IPS-15b (cell line): Measurements from ENCODE around the gene SNX15.

Experiments
- H3K27me3 ChIP-seq: one replicate; pipeline ENCODE4 v1.6.1; 2013; ENCODE audit warnings: low read length; ENCODE audit not compliant: control insufficient read depth, insufficient read depth
- H3K36me3 ChIP-seq: one replicate; pipeline ENCODE4 v1.6.1; 2013; ENCODE audit warnings: low read length; ENCODE audit not compliant: control insufficient read depth, insufficient read depth
- H3K4me1 ChIP-seq: one replicate; pipeline ENCODE4 v1.6.1; 2013; ENCODE audit warnings: mild to moderate bottlenecking, low read length; ENCODE audit not compliant: control insufficient read depth, insufficient read depth
- H3K4me3 ChIP-seq: one replicate; pipeline ENCODE4 v1.5.1; 2013; ENCODE audit warnings: low read depth, low read length
- H3K9ac ChIP-seq: one replicate; pipeline ENCODE4 v1.6.1; 2013; ENCODE audit warnings: low read depth, mild to moderate bottlenecking, low read length
- H3K9me3 ChIP-seq: one replicate; pipeline ENCODE4 v1.6.1; 2013; ENCODE audit warnings: mild to moderate bottlenecking, low read length; ENCODE audit not compliant: control insufficient read depth, insufficient read depth

Gene SNX15

GRCh38 chr11:65059523-65059922, 32.3 kb downstream of the SNX15 start:
- Histone ChIP-seq H3K36me3 (no peaks in the 10 kb centered on the region), H3K4me3 (no peak overlapping the region), H3K4me1 (no peaks in the 10 kb centered on the region), H3K9me3 (no peaks in the 10 kb centered on the region), H3K9ac (no peak overlapping the region), H3K27me3 (no peaks in the 10 kb centered on the region)

- Histone ChIP-seq H3K4me1 (no peaks in the 10 kb centered on the region), H3K36me3 (no peaks in the 10 kb centered on the region), H3K4me3 (no peak overlapping the region), H3K9ac (no peak overlapping the region), H3K27me3 (no peaks in the 10 kb centered on the region), H3K9me3 (no peaks in the 10 kb centered on the region)
These were observed 33.0 kb downstream of the SNX15 start for GRCh38 chr11:65059959-65060824.

- no peaks in the 10 kb centered on the region for H3K36me3 ChIP-seq
- no peaks in the 10 kb centered on the region for H3K9me3 ChIP-seq
- no peak overlapping the region for H3K9ac ChIP-seq
- no peak overlapping the region for H3K4me3 ChIP-seq
- H3K27me3 ChIP-seq = no peaks in the 10 kb centered on the region
- no peaks in the 10 kb centered on the region for H3K4me1 ChIP-seq
These were observed 33.7 kb downstream of the SNX15 start for GRCh38 chr11:65060913-65061408.

GRCh38 chr11:65063532-65063931, 36.3 kb downstream of the SNX15 start:
- no peaks in the 10 kb centered on the region for H3K36me3 ChIP-seq
- peaks cover 7% of the 10 kb centered on the region for H3K4me1 ChIP-seq
- no peak overlapping the region for H3K4me3 ChIP-seq
- H3K9ac ChIP-seq = no peak overlapping the region
- H3K9me3 ChIP-seq = no peaks in the 10 kb centered on the region
- H3K27me3 ChIP-seq = no peaks in the 10 kb centered on the region

GRCh38 chr11:65064847-65065240, 37.6 kb downstream of the SNX15 start:
- Histone ChIP-seq H3K9ac (no peak overlapping the region), H3K27me3 (no peaks in the 10 kb centered on the region), H3K36me3 (no peaks in the 10 kb centered on the region), H3K4me3 (no peak overlapping the region), H3K4me1 (peaks cover 7% of the 10 kb centered on the region), H3K9me3 (no peaks in the 10 kb centered on the region)

GRCh38 chr11:65065851-65066250, 38.6 kb downstream of the SNX15 start:
- Histone ChIP-seq H3K9ac (peak overlapping the region; percentile 60), H3K27me3 (no peaks in the 10 kb centered on the region)

GRCh38 chr11:65066315-65066714, 39.1 kb downstream of the SNX15 start:
- peak overlapping the region; percentile 60 for H3K9ac ChIP-seq

More at GRCh38 chr11:65065851-65066250, 38.6 kb downstream of the SNX15 start:
- H3K4me3 ChIP-seq = no peak overlapping the region
- H3K4me1 ChIP-seq = peaks cover 7% of the 10 kb centered on the region
- H3K9me3 ChIP-seq = no peaks in the 10 kb centered on the region
- H3K36me3 ChIP-seq = no peaks in the 10 kb centered on the region

GRCh38 chr11:65066805-65067291, 39.6 kb downstream of the SNX15 start:
- Histone ChIP-seq H3K9ac (peak overlapping the region; percentile 60), H3K9me3 (no peaks in the 10 kb centered on the region), H3K36me3 (no peaks in the 10 kb centered on the region), H3K27me3 (no peaks in the 10 kb centered on the region), H3K4me3 (peak overlapping the region; percentile 13), H3K4me1 (peaks cover 7% of the 10 kb centered on the region)

More at GRCh38 chr11:65066315-65066714, 39.1 kb downstream of the SNX15 start:
- Histone ChIP-seq H3K36me3 (no peaks in the 10 kb centered on the region), H3K4me3 (peak overlapping the region; percentile 13), H3K4me1 (peaks cover 7% of the 10 kb centered on the region), H3K27me3 (no peaks in the 10 kb centered on the region), H3K9me3 (no peaks in the 10 kb centered on the region)

- Histone ChIP-seq H3K36me3 (no peaks in the 10 kb centered on the region), H3K4me1 (peaks cover 7% of the 10 kb centered on the region), H3K9me3 (no peaks in the 10 kb centered on the region), H3K4me3 (no peak overlapping the region), H3K9ac (no peak overlapping the region), H3K27me3 (no peaks in the 10 kb centered on the region)
These were observed 40.2 kb downstream of the SNX15 start for GRCh38 chr11:65067446-65067845.

GRCh38 chr11:65069217-65069616, 42.0 kb downstream of the SNX15 start:
- H3K27me3 ChIP-seq = no peaks in the 10 kb centered on the region
- no peaks in the 10 kb centered on the region for H3K36me3 ChIP-seq
- H3K9me3 ChIP-seq = no peaks in the 10 kb centered on the region

GRCh38 chr11:65071907-65072630, 44.8 kb downstream of the SNX15 start:
- H3K9ac ChIP-seq = no peak overlapping the region
- no peak overlapping the region for H3K4me3 ChIP-seq
- peaks cover 13% of the 10 kb centered on the region for H3K36me3 ChIP-seq
- peaks cover under 1% of the 10 kb centered on the region for H3K4me1 ChIP-seq
- H3K9me3 ChIP-seq = no peaks in the 10 kb centered on the region
- no peaks in the 10 kb centered on the region for H3K27me3 ChIP-seq

More at GRCh38 chr11:65069217-65069616, 42.0 kb downstream of the SNX15 start:
- Histone ChIP-seq H3K9ac (no peak overlapping the region), H3K4me3 (no peak overlapping the region), H3K4me1 (peaks cover 7% of the 10 kb centered on the region)
